Measurements from ENCODE around the gene MED15. TPM values are rescaled to one million over a fixed set of nuclear protein-coding genes. Genes with fewer than 3 reads are reported as not detected.
"Not testable (repeated sequence)": the region's sequence is repeated elsewhere in the genome, so short reads cannot be mapped to it uniquely, and the experiment has no call there.

The MED15 gene
- total RNA-seq, 1 donor from 2014 or later = 77.8 TPM

DNA sequence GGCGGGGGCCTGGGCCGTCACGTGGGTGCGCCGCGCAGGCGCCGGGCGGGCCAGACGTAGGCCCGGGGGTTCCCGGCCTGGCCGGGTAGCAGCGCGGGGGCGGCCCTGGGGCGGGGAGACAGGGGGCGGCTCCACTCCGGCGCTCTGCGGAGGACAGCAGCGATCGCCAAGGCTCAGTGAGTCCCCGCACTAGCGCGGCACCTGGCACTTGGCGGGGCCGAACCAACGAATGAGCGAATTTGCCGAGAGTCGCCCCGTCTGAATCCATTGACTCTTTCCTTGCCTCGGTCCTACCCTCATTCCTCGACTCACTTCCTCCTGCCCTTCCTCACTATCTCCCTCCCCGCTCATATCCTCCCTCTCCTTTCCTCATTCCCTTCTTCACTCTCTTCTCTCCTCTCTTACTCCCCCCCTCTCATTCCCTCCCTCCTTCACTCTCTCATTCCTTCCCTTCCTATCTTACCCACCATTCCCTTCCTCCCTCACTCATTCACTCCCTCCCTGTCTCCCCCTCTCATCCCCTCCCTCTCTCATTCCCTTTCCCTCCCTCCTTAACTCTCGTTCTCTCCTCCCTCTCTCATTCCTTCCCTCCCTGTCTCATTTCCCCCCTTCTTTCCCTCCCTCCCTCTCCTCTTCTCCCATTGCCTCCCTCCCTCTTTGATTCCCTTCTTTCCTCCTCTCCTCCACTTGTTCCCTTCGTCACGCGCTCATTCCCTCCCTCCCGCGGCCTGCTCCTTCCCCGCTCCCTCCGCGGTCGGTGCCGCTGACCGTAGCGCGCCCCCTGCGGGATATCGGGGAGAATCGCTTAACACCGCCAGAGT, 11.3 kb upstream of the MED15 start:
- DNase-seq (ENCODE audit: low spot score, unreplicated experiment) = peak; percentile 86
- Mint-ChIP-seq H3K4me1 (ENCODE audit: low read depth) (peaks cover 11% of the 10 kb centered on the region), H3K27ac (peak overlapping the region; percentile 97), H3K9me3 (ENCODE audit: low read depth) (no peaks in the 10 kb centered on the region), H3K4me3 (ENCODE audit: low read depth) (peak overlapping the region; percentile 89), H3K27me3 (no peaks in the 10 kb centered on the region), H3K36me3 (ENCODE audit: insufficient read depth) (peaks cover 5% of the 10 kb centered on the region)
- TF ChIP-seq, protein P1, sequence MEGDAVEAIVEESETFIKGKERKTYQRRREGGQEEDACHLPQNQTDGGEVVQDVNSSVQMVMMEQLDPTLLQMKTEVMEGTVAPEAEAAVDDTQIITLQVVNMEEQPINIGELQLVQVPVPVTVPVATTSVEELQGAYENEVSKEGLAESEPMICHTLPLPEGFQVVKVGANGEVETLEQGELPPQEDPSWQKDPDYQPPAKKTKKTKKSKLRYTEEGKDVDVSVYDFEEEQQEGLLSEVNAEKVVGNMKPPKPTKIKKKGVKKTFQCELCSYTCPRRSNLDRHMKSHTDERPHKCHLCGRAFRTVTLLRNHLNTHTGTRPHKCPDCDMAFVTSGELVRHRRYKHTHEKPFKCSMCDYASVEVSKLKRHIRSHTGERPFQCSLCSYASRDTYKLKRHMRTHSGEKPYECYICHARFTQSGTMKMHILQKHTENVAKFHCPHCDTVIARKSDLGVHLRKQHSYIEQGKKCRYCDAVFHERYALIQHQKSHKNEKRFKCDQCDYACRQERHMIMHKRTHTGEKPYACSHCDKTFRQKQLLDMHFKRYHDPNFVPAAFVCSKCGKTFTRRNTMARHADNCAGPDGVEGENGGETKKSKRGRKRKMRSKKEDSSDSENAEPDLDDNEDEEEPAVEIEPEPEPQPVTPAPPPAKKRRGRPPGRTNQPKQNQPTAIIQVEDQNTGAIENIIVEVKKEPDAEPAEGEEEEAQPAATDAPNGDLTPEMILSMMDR (IDR thresholded peaks at IDR 0.05; ENCODE audit: unreplicated experiment) = peak; percentile 88

DNA sequence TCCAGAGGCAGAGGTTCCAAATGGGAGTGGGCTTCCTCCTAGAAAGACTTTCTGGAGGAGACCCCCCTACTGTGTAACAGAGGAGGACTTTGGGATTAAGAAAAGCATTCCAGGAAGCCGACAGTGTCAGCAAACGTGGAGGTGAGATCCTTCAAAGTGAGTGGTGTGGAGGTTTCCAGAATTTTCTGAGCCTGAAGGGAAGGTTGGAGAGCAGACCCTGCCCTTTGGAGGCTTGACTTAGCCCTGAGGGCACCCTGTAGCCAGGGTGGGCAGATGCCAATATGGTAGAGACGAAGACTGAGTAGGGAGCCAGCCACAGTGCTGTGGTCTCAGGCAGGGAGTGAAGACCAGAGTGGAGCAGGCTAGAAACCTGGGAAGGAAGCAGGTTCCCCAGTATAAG, 10.0 kb upstream of the MED15 start:
- Mint-ChIP-seq H3K4me1 (ENCODE audit: low read depth) (peaks cover 11% of the 10 kb centered on the region), H3K4me3 (ENCODE audit: low read depth) (peak overlapping the region; percentile 35), H3K9me3 (ENCODE audit: low read depth) (no peaks in the 10 kb centered on the region), H3K27me3 (no peaks in the 10 kb centered on the region), H3K36me3 (ENCODE audit: insufficient read depth) (peaks cover 8% of the 10 kb centered on the region), H3K27ac (no peak overlapping the region)
- no peak for DNase-seq (ENCODE audit: low spot score, unreplicated experiment)
- TF ChIP-seq, protein P1 (IDR thresholded peaks at IDR 0.05; ENCODE audit: unreplicated experiment) = no peak

DNA sequence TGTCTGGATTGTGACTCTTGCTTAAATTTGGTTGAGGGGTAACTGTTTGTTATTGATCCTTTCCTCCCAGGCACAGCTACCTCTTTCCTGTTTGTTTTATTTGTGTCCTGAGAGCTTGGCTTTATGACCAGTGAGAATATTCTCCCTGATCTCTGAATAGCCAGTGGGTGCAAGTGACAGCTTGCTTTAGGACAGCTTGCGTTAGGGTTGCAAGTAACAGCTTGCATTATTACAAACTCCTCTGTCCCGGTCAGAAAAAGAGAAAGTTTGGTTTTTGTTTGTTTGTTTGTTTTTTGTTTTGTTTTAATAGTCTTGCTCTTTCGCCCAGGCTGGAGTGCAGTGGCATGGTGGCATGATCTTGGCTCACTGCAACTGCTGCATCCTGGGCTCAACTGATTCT, 8.5 kb upstream of the MED15 start:
- Mint-ChIP-seq H3K27me3 (no peaks in the 10 kb centered on the region), H3K4me1 (ENCODE audit: low read depth) (peaks cover 11% of the 10 kb centered on the region), H3K27ac (no peak overlapping the region), H3K36me3 (ENCODE audit: insufficient read depth) (peaks cover 8% of the 10 kb centered on the region), H3K9me3 (ENCODE audit: low read depth) (no peaks in the 10 kb centered on the region), H3K4me3 (ENCODE audit: low read depth) (no peak overlapping the region)
- no peak for DNase-seq (ENCODE audit: low spot score, unreplicated experiment)
- TF ChIP-seq, protein P1 (IDR thresholded peaks at IDR 0.05; ENCODE audit: unreplicated experiment) = no peak

DNA sequence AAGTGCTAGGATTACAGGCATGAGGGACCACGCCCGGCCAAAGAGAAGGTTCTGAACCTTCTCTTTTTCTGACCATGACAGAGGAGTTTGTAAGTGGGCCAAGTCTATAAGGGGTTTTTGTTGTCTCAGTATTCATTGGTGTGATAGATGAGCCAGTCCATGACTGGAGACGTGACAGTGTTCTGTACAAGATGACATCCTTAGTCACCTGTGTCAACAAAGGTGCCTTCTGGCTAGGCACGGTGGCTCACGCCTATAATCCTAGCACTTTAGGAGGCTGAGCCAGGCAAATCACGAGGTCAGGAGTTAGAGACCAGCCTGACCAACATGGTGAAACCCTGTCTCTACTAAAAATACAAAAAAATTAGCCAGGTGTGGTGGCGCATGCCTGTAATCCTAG, 7.6 kb upstream of the MED15 start:
- H3K27ac Mint-ChIP-seq = no peak overlapping the region
- peaks cover 8% of the 10 kb centered on the region for H3K36me3 Mint-ChIP-seq (ENCODE audit: insufficient read depth)
- no peaks in the 10 kb centered on the region for H3K9me3 Mint-ChIP-seq (ENCODE audit: low read depth)
- TF ChIP-seq, protein P1 (IDR thresholded peaks at IDR 0.05; ENCODE audit: unreplicated experiment) = no peak
- H3K4me3 Mint-ChIP-seq (ENCODE audit: low read depth) = no peak overlapping the region
- DNase-seq (ENCODE audit: low spot score, unreplicated experiment) = no peak
- H3K4me1 Mint-ChIP-seq (ENCODE audit: low read depth) = peaks cover 6% of the 10 kb centered on the region
- H3K27me3 Mint-ChIP-seq = no peaks in the 10 kb centered on the region

DNA sequence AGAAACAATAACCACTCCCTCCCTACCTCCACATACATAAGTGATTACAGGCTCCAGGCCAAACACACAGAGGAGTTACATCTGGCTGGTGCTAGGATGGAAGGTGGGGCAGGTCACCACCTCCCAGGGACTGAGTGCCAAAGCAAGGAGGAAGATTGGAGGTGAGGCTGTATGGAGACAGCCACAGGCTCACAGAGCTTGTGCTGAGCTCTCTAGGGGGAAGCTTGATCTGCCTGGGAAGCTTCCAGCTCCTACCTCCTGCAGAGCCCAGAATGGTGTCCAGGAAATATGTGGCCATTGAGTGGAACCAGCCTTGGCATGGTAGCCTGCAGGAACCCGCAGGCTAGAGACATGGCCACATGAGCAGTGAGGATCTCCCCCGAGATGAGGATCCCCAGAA, 3.6 kb upstream of the MED15 start:
- TF ChIP-seq, protein P1 (IDR thresholded peaks at IDR 0.05; ENCODE audit: unreplicated experiment) = no peak
- Mint-ChIP-seq H3K4me3 (ENCODE audit: low read depth) (no peak overlapping the region), H3K36me3 (ENCODE audit: insufficient read depth) (peaks cover 8% of the 10 kb centered on the region), H3K4me1 (ENCODE audit: low read depth) (peaks cover 13% of the 10 kb centered on the region), H3K27me3 (no peaks in the 10 kb centered on the region), H3K27ac (no peak overlapping the region), H3K9me3 (ENCODE audit: low read depth) (no peaks in the 10 kb centered on the region)
- no peak for DNase-seq (ENCODE audit: low spot score, unreplicated experiment)

DNA sequence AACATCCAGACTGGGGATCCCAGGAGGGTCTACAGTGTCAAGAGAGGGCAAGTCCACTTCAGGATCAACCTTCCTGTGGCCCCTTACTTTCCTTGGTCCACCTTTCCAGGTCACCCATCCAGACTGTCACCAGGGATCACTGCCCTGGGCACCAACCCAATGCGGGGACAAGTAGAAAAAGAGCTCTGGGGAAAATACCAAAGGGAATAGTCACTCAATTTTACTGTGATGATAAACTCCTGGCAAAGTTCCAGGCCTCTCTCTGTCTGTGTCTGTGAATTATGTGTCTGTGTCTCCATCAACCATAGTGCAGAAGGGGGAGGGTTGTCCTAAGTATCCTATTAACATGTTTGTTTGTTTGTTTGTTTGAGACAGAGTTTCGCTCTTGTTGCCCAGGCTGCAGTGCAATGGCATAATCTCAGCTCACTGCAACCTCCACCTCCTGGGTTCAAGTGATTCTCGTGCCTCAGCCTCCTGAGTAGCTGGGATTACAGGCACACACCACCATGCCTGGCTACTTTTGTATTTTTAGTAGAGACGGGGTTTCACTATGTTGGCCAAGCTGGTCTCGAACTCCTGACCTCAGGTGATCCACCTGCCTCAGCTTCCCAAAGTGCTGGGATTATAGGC, 3.0 kb upstream of the MED15 start:
- not testable (repeated sequence) for H3K27me3 Mint-ChIP-seq; H3K4me3 Mint-ChIP-seq (ENCODE audit: low read depth); H3K27ac Mint-ChIP-seq; H3K36me3 Mint-ChIP-seq (ENCODE audit: insufficient read depth); DNase-seq (ENCODE audit: low spot score, unreplicated experiment); H3K9me3 Mint-ChIP-seq (ENCODE audit: low read depth)
- peaks cover 19% of the 10 kb centered on the region for H3K4me1 Mint-ChIP-seq (ENCODE audit: low read depth)

Measured in progenitor cell of endocrine pancreas (in vitro differentiated cells).